ENCODE data around the gene LTO1.
"Not testable (repeated sequence)": the region's sequence is repeated elsewhere in the genome, so short reads cannot be mapped to it uniquely, and the experiment has no call there.

The LTO1 gene

DNA sequence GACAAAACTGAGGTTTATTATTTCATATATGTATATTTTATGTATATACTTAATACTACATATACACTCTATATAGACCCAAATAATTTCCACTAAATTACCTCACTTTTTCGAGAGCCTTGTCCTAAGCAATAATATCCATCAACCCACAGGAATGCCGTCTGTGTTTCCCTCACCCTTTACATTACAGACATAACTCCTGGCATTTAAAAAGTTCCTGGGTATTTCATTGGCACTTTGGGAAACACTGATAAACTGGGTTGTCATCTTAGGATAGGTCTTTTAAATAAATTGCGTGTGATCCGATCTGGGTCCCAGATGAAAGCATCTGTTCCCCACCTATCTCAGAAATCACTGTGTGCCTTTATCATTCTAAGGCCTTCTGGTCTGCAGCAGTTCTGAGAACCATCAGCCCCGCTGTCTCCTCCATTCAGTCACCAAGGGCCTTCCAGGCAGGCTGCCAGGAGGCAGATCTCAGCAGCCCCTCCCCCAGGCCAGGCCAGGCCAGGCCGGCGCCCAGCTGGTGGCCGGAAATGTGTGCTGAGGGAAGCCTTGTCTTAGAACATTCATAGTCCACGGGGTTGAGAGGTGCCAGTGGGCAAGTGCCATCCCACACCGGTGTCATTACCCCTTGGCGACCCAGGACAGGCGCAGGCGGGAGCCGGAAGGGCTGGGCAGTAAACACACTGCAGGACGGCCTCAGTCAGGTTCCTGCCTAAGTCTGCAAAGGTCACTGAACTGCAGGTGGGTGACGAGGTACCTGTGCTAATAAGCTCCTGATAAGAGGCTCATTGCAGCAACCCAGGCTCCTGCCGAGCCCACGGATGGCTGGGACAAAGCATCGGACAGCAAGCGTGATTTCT, 25.4 kb upstream of the LTO1 start:
- no peak for ATAC-seq
- DNase-seq: no peak

DNA sequence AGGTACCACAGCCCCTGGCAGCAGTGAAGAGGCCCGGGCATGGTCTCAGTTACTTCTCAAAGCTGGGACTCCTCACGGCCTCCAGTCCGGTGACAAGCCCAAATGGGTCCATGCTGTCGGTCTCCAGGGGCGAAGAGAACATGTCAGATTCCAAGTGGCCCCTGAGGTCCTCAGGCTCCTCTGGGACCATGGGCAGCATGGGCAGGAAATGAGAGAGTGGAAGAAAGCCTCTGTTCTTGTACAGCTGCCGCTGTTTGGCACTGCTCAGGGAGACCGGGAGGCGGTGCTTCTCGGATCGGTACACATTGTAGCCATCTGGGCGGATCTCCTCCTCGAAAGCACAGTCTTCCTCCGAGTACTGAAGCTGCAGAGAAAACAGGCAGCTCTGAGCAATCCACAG, 24.1 kb upstream of the LTO1 start:
- ATAC-seq (no peak), DNase-seq (no peak)

DNA sequence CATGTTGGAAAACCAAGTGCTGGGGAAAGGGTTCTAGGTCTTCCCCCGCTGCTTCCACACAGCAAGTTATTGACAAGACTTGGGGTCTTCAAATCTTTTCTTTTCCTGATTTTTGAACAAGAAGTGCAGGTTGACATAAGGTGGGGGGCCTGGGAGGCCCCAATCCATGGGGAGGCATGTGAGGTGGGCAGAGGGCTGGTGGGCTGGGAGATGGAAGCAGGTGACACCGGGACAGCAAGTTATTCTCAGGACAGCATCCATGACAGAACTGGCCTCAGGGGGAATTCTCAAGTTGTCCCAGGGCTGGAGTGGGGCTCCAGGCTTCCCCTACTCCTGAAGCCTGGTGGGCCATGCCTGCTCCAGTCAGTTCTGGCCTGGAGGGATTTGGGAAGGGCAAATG, 23.2 kb upstream of the LTO1 start:
- ATAC-seq (no peak), DNase-seq (no peak)

DNA sequence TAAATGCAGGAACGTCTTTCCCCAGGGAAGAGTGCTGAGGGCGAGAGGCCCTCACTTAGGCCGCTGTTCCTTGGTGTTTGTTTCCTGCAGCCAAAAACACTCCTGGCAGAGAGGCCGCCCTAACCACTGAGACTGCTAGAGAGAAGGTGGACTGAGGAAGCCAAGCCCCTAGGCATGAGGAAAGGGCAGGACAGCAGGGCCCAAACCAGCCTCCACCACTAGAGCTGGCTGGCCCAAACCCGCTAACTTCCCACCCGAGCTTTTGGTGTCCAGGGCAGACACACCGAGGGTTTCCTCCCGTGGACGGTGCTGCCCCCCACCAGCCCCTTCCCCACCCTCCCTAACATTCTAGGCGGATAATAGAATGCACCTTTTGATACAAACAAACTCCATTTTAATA, 22.7 kb upstream of the LTO1 start:
- no peak for ATAC-seq

DNA sequence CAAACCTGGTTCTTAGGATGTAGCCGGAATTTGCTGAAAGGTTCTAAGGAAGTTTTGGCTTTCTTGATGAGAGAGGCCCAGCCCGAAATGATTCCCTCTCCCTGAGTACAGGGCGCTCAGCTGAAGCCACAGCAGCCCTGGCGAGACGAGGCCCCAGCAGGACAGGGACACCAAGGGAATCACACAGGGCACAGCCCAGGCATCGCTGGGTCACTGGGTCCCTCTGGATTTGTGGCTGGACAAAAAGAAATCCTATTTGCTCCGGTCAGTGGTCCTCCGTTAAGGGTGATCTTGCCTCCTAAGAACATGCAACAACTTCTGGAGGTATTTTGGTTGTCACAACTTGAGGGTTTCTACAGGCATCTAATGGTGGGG, 22.3 kb upstream of the LTO1 start:
- ATAC-seq: no peak
- DNase-seq: no peak

More for the DNA sequence above, 22.7 kb upstream of the LTO1 start:
- no peak for DNase-seq

DNA sequence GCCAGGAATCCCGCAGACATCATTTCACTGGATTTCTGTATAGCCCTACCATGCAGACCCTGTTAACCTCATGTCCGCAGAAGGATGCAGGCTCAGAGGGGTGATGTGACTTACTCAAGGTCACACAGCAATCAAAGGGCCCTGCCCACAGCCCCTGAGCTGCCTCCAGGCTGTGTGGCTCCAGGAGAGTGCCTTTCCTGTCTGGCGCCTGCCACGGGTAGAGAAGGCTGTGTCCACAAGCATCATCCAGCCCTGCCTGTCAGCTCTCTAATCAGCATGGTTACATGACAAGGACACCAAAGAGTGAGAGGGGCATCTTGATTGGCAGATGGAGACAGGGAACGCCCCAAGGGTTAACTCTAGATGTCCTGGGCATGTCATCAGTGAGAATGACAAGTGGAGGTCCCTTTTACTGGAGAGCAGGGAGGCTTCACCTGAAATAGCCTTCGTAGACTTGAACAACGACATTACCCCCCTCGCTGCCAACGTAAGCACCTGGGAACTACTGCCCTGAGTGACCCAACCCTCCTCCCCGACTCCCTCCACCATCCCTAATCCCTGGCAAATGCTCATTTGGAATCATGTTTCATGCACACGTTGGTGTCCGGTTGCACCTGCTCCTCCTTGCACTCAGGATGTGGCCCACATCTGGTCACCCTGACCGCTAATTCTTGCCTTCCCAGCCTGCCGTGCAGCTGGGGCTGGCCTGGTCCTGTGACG, 21.8 kb upstream of the LTO1 start:
- DNase-seq: no peak
- no peak for ATAC-seq

DNA sequence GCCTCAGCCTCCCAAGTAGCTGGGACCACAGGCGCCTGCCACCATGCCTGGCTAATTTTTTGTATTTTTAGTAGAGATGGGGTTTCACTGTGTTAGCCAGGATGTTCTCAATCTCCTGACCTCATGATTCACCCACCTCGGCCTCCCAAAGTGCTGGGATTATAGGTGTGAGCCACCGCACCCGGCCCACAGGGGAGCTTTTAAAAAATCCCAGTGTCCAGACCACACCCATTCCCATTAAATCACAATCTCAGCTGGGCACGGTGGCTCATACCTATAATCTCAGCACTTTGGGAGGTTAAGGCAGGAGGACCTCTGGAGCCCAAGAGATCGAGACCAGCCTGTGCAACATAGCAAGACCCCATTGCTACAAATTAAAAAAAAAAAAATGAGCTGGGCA, 20.8 kb upstream of the LTO1 start:
- ATAC-seq, DNase-seq: not testable (repeated sequence)

DNA sequence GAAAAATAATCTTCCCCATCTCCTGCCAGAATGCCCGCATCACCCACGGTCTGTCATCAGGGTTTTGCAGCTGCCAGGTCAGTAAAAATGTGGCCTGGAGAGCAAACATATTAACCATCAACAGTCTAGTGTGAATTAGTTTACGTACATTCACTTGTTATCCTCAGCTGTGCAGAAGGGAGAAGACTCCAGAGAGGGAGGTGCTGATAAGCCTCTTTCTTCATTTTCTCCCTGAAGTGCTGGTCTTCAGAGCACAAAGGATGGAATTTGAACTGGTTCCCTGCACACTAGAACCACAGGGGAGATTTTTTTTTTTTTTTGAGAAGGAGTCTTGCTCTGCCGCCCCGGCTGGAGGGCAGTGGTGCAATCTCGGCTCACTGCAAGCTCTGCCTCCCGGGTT, 20.4 kb upstream of the LTO1 start:
- no peak for ATAC-seq
- no peak for DNase-seq

DNA sequence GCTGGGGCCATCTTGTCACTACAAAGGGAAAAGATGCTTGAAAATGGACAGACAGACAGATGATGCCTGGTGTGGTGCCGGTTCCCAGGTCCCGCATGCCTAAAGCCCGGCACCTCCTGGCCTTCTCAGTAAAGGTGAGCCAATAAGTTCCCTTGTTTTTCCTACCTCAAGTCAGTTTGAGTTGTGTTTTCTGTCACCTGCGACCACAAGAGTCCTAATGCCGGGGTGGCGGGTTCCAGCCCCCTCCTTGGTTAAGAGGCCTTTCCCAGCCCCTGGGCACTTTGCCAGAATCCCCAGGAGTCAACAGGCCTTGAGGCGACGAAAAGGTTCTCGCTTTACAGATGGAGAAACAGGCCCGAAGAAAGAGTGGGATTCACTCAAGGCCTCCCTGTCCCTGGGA, 19.6 kb upstream of the LTO1 start:
- DNase-seq: no peak
- ATAC-seq: no peak

DNA sequence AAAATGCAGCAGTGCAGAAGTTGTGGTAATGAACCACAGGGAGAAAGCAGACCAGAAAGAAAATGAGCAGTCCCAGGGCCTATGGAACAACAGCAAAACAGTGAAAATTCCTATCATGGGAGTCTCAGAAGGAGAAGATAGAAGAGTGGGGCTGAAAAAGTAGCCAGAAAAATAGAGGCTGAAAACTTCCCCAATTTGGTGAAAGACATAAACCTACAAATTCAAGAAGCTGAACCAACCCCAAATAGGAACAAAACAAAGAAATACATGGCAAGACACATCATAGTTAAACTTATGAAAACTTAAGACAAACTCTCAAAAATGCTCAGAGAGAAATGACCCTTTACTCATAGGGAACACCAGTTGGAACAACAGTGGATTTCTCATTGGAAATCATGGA, 17.3 kb upstream of the LTO1 start:
- DNase-seq (no peak), ATAC-seq (no peak)

DNA sequence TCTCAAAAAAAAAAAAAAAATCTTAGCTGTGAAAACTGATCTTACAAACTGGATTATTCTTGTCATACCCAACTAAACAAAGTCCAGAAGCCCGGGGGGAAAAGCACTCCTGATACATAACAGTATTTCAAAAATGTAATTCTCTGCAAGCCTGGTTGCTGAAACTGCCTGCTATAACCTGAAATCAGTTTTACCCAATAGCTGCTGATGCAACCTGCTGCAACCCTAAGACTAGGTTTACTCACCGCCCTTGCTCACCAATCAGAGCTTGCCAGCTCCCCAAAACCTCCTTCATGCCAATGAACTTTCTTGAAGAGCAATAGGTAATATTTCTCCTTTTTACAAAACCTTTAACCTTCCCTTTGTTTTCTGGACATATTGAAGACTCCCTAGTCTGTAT, 16.3 kb upstream of the LTO1 start:
- ATAC-seq (no peak), DNase-seq (no peak)

DNA sequence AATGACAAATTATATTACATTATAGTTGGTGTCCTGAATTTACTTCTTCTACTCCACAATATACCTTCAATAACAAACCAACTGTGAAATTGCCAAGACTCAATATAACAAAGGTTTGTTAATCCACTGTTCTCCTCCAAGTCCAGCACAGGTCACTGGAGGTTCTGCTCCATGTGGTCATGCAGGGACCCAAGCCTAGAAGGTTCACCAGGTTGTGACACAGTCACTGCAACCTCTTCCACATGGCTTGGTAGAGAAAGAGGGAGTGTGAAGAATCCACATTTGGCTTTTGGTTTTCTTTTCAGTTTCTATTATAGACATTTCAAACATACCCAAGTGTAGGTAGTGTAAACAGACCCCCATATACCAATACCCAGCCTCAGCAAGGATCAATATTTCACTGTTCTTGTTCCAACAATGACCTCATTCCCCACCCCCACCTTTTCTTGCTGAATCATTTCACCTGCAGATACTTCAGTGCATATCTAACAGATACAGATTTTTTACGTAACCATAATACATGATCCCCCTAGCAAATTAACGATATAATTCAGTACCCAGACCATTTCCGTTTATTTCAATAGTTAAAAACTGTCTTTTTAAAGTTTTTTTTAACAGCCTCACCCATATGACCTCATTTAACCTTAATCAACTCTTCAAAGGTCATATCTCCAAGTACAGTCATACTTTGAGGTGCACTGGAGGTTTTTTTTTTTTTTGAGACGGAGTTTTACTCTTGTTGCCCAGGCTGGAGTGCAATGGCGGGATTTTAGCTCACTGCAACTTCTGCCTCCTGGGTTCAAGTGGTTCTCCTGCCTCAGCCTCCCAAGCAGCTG, 14.5 kb upstream of the LTO1 start:
- DNase-seq (no peak), ATAC-seq (no peak)

DNA sequence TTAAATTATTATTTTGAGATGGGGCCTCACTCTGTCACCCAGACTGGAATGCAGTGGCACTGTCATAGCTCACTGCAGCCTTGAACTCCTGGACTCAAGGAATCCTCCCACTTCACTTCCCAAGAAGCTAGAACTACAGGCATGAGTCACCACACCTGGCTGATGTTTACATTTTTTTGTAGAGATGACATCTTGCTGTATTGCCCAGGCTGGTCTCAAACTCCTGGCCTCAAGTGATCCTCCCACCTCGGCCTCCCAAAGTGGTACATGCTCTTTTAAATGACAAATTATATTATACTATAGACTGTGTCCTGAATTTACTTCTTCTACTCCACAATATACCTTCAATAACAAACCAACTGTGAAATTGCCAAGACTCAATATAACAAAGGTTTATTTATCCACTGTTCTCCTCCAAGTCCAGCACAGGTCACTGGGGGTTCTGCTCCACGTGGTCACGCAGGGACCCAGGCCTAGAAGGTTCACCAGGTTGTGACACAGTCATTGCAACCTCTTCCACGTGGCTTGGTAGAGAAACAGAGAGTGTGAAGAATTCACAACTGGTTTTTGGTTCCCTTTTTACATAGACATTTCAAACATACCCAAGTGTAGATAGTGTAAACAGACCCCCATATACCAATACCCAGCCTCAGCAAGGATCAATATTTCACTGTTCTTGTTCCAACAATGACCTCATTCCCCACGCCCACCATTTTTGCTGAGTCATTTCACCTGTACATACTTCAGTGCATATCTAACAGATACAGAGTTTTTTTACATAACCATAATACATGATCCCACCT, 13.0 kb upstream of the LTO1 start:
- not testable (repeated sequence) for DNase-seq, ATAC-seq

DNA sequence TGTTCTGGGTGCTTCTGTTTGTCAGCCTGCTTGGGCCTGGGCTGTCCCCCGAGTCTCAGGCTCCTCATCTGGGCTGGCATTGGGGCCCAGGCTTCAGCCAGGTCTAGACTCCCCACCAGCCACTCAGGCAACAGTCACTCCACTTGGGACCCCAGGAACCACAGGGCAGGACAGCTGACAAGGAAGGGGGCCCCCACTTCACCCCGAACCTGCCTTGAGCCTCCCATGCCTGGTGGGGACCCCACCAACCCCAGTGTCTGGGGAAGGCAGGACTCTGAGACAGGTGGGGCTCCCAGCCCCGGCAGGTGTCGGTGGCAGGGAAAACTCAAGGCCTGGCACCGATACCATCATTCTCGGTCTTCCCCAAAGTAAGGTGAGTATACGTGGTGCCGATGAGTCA, 11.7 kb upstream of the LTO1 start:
- no peak for DNase-seq
- no peak for ATAC-seq

DNA sequence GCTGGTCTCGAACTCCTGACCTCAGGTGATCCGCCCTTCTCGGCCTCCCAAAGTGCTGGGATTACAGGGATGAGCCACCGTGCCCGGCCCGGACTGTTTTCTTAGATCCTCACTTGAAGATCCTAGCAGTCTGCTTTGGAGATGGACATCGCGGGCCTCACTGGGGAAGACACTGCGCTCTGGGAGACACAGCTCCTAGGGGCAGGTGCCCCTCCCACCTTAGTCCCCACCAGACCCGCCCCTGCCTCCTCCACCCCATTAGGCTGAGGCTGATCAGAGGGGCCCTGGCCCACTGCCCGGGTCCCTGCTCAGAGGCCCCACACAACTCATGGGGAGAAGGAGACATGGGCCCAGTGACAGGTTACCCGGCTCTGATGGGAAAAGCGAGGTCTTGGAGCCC, 11.3 kb upstream of the LTO1 start:
- no peak for DNase-seq
- no peak for ATAC-seq

DNA sequence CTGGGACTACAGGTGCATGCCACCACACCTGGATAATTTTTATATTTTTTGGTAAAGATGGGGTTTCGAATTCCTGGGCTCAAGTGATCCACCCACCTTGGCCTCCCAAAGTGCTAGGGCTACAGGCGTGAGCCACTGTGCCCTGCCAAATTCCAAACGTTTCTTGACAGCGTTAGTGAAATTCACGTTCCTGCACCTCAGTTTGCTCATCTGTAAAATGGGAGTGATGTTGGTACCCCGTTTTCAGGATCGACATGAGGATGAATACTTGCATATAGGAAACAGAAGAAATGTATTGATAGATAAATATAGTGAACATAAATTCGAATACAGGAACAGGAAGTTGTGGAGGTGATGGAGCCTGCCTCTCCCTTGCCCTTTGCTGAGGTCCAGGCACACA, 10.2 kb upstream of the LTO1 start:
- ATAC-seq: no peak

DNA sequence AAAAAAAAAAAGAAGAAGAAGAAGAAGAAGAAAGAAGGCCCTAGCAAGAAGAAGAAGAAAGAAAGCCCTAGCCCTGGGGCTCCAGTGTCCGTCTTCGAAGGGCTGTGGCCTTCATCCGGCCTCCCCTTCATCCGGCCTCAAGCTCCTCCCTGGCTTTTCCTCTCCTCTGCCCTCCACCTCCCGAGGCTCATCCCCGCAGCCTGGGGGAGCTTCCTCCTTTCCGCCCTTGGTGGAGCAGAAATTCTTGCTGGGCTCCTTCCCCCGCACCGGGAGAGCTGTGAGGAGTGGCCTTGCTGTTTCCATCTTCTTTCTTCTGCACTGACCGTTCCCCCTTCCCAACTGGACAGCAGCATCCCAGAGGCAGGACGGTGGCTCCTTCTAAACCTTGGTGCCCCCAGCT, 9.5 kb upstream of the LTO1 start:
- DNase-seq: no peak
- no peak for ATAC-seq

More for the DNA sequence above, 10.2 kb upstream of the LTO1 start:
- DNase-seq: no peak

DNA sequence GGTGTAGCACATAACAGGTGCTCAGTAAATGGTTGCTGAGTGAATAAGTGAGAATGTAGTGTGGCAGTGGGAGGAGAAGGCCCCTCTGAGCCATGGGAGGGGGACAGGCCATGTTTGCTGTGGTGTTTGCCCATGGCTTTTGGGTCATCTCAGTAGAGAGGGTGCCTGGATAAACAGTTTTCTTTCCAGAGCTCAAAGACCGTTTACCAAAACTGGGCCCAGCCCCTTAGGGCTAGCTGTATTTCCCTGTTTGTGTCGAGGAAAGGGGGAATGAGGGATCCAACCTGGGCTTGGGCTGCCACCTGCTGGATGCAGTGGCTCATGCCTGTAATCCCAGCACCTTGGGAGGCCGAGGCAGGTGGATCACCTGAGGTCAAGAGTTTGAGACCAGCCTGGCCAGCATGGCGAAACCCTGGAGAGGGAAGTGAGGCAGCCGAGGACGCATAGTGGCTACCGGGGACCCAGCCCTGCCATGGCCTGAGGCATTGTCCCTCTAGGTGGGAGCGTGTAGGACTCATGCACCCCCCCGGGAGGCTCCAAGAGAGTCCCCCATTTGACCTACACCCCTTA, 8.7 kb upstream of the LTO1 start:
- no peak for ATAC-seq
- no peak for DNase-seq

DNA sequence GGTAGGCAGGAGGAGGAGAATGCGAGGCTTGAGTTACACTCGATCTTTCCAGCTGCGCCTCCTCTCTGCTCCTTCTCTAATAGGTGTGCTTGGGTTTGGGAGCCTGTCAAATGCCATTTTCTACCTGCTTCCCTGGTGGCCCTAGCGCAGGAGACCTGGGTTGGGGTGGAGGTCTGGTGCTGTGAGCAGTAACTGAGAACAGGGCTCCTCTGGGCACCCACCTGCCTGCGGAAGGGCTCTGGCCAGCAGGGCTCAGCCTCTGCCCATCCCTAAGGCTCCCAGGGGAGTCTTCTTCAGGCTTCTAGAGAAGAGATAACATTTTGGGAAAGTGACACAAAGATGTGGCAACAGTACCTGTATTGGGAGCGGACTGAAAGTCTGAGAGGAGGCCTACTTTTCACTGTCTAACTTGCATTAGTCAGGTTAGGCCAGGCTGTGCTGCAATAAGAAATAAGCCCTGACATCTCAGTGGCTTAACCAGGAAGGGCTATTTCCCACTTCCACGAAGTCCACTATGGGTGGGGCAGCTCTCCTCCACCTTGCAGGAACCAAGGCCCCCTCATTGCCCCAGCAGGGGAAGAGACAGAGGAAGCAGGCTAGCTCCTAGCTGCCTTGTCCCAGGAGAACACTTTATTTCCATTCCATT, 7.7 kb upstream of the LTO1 start:
- ATAC-seq (no peak), DNase-seq (no peak)

DNA sequence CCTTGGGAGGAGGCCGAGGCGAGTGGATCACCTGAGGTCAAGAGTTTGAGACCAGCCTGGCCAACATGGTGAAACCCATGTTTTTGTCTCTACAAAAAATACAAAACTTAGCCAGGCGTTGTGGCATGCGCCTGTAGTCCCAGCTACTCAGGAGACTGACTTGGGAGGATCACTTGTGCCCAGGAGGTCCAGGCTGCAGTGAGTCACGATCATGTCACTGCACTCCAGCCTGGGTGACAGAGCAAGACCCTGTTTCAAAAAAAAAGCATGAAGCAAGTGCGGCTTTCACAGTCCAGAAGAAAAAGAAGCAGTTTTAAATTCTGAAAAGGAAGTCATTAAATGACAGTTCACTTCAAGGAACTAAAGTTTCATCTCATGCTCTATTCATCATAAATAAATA, 7.1 kb upstream of the LTO1 start:
- DNase-seq (no peak), ATAC-seq (no peak)

DNA sequence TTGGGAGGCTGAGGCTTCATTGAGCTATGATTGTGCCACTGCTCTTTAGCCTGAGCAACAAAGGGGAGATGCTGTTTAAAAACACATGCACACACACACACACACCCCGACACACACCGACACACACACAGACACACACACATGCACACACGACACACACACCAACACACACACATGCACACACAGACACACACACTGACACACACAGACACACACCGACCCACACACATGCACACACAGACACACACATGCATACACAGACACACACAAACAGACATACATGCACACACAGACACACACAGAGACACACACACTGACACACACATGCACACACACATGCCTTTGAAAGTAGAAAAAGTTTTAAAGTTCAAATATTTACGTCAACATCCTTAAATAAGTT, 5.5 kb upstream of the LTO1 start:
- ATAC-seq (no peak), DNase-seq (no peak)

Measured in stimulated activated naive CD8-positive, alpha-beta T cell treated with anti-CD3 and anti-CD28 coated beads, Interleukin-15, Interleukin-2, amounts not matched to agents 100 U/mL and 50 U/mL, for 24 hours (primary cell).